ENCODE measurements around the gene EPHA1. TPM values are rescaled to one million over a fixed set of nuclear protein-coding genes. Genes with fewer than 3 reads are reported as not detected.
"Not testable (repeated sequence)": the region's sequence is repeated elsewhere in the genome, so short reads cannot be mapped to it uniquely, and the experiment has no call there.

Gene EPHA1
- total RNA-seq, 2 donors from 2014 or later = 9.9 to 14.3 TPM

DNA sequence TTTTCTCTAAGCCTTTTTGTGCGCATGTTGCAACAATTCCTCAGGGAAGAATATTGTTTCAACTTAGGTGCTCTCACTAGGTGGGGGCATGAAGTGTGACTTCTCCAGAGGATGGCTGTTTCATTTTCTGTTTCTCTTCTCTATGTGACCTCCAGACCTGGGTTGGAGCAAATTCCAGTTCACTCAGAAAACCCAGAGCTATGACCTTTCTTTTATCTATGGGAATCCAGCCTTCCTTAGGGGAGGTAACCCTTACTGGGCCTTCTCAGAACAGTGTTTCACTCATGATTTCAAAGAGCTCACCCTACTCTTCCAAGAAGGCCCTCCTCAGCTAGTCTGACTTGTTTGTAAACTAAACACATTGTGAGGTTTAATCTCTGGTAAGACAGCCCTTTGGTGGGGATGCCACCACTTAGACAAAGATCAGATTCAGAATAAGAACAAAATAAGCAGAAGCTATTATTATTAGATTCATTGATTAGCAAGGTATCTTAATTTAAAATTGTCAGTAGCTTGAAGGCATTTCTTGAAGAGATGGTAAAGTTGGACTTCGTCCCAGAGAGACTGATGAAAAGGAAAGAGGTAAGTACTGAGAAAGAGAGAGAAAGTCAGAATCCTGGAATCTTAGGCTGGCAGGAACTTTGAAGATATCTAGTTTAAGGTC lies 18.0 kb upstream of the EPHA1 start:
- TF ChIP-seq, protein P1, sequence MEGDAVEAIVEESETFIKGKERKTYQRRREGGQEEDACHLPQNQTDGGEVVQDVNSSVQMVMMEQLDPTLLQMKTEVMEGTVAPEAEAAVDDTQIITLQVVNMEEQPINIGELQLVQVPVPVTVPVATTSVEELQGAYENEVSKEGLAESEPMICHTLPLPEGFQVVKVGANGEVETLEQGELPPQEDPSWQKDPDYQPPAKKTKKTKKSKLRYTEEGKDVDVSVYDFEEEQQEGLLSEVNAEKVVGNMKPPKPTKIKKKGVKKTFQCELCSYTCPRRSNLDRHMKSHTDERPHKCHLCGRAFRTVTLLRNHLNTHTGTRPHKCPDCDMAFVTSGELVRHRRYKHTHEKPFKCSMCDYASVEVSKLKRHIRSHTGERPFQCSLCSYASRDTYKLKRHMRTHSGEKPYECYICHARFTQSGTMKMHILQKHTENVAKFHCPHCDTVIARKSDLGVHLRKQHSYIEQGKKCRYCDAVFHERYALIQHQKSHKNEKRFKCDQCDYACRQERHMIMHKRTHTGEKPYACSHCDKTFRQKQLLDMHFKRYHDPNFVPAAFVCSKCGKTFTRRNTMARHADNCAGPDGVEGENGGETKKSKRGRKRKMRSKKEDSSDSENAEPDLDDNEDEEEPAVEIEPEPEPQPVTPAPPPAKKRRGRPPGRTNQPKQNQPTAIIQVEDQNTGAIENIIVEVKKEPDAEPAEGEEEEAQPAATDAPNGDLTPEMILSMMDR (IDR thresholded peaks at IDR 0.05) = no peak
- no peak for TF ChIP-seq POLR2A (IDR thresholded peaks at IDR 0.05)

DNA sequence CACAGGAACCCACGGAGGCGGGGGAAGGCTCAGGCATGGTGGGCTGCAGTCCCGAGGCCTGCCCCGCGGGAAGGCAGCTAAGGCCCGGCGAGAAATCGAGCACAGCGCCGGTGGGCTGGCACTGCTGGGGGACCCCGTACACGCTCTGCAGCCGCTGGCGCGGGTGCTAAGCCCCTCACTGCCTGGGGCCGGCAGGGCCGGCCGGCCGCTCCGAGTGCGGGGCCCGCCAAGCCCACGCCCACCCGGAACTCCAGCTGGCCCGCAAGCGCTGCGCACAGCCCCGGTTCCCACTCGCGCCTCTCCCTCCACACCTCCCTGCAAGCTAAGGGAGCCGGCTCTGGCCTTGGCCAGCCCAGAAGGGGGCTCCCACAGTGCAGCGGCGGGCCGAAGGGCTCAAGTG lies 15.8 kb upstream of the EPHA1 start:
- H3K27ac ChIP-seq; H3K27me3 ChIP-seq; H3K4me1 ChIP-seq; H3K9me3 ChIP-seq; H3K36me3 ChIP-seq (replicated peaks in 1 of 2; ENCODE audit: insufficient read depth in 1 of 2, low read depth in 2 of 2); intact Hi-C loops (cut with DNase I); ATAC-seq; H3K4me3 ChIP-seq; DNase-seq: not testable (repeated sequence)
- WGBS, 2 donors = 94 to 95% methylated on average over 3 to 15 of the region's 34 CpGs

More for the DNA sequence above, 18.0 kb upstream of the EPHA1 start:
- no peaks in the 10 kb centered on the region for H3K27me3 ChIP-seq
- ATAC-seq (no peak), DNase-seq (no peak)
- no peak overlapping the region for H3K27ac ChIP-seq
- no peaks in the 10 kb centered on the region for H3K4me1 ChIP-seq
- H3K4me3 ChIP-seq = no peak overlapping the region
- H3K36me3 ChIP-seq (replicated peaks in 1 of 2; ENCODE audit: insufficient read depth in 1 of 2, low read depth in 2 of 2) = no peaks in the 10 kb centered on the region
- no peaks in the 10 kb centered on the region for H3K9me3 ChIP-seq
- 91% methylated on average over 2 of the region's 2 CpGs for WGBS, 2 donors
- intact Hi-C loops (cut with DNase I) = no loop called here

DNA sequence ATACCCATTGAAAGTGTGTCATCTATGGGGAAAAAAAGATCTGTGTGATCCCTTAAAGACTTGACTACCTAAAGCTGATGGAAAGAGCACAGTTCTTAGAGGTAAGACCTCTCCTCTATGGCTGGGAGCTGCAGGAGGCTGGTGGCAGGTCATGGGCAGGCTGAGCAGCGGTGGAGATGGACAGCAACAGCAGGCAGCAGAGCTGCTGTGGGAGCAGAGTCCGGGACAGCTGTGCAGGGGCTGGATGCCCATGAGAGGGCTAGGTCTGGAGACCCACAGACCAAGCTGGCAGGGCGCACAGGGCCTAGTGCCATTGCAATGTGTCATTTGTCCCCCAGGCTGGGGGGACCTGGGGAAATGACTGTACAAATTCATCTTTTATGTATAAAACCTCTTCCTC lies 13.4 kb upstream of the EPHA1 start:
- intact Hi-C loops (cut with DNase I) = no loop called here
- H3K4me1 ChIP-seq = no peaks in the 10 kb centered on the region
- H3K27me3 ChIP-seq = no peaks in the 10 kb centered on the region
- H3K27ac ChIP-seq = no peak overlapping the region
- no peaks in the 10 kb centered on the region for H3K36me3 ChIP-seq (replicated peaks in 1 of 2; ENCODE audit: insufficient read depth in 1 of 2, low read depth in 2 of 2)
- no peak for ATAC-seq
- H3K4me3 ChIP-seq = no peak overlapping the region
- 59 to 74% methylated on average over 3 of the region's 3 CpGs for WGBS, 2 donors
- no peak for DNase-seq
- H3K9me3 ChIP-seq = no peaks in the 10 kb centered on the region
- no peak for TF ChIP-seq POLR2A (IDR thresholded peaks at IDR 0.05)
- TF ChIP-seq, protein P1 (IDR thresholded peaks at IDR 0.05) = no peak

DNA sequence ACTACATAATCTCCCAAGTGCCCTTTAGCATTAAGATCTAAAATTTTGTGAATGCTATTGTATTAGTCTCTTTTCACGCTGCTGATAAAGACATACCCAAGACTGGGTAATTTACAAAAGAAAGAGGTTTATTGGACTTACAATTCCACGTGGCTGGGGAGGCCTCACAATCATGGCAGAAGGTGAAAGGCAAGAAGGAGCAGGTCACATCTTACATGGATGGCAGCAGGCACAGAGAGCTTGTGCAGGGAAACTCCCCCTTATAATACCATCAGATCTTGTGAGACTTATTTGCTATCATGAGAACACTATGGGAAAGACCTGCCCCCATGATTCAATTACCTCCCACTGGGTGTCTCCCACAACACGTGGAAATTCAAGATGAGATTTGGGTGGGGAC lies 12.0 kb upstream of the EPHA1 start:
- H3K9me3 ChIP-seq; H3K4me3 ChIP-seq; H3K4me1 ChIP-seq; DNase-seq; H3K36me3 ChIP-seq (replicated peaks in 1 of 2; ENCODE audit: insufficient read depth in 1 of 2, low read depth in 2 of 2); ATAC-seq; H3K27me3 ChIP-seq; H3K27ac ChIP-seq; intact Hi-C loops (cut with DNase I): not testable (repeated sequence)
- 58 to 60% methylated on average over 3 of the region's 3 CpGs for WGBS, 2 donors

DNA sequence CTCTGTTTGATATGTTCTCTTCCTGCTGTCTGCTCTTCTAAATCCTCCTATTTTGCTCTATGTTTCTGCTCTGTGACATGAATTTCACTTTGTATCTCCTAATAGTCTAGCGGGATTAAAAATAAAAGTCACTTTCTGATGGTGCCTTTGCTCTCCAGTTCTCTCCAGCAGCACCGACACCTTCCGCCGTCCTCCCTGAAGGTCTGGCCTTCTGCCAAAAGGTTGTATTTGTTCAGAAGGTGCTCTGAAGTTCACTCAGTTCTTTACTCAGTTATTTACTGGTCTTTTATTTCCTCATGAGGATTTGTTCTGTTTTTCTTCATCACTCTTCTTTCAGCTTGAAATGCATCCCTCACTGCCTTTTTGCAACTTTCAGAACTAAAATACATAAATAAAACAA lies 11.2 kb upstream of the EPHA1 start:
- no peak for ATAC-seq
- Histone ChIP-seq H3K4me3 (no peak overlapping the region), H3K9me3 (no peaks in the 10 kb centered on the region), H3K36me3 (replicated peaks in 1 of 2; ENCODE audit: insufficient read depth in 1 of 2, low read depth in 2 of 2) (no peaks in the 10 kb centered on the region), H3K27ac (no peak overlapping the region), H3K27me3 (no peaks in the 10 kb centered on the region), H3K4me1 (no peaks in the 10 kb centered on the region)
- WGBS, 2 donors = 17 to 19% methylated on average over 4 of the region's 4 CpGs
- no peak for TF ChIP-seq POLR2A (IDR thresholded peaks at IDR 0.05)
- TF ChIP-seq, protein P1 (IDR thresholded peaks at IDR 0.05) = no peak
- intact Hi-C loops (cut with DNase I) = loop anchor here (5.0 kb wide), 1 partner anchor 178 kb away; no protein-coding TSS in a partner anchor
- DNase-seq = peak in 1 of 4 donors; percentile 42

Data from body of pancreas (tissue), 4 donors.